ENCODE measurements around the gene RYR1. TPM values are rescaled to one million over a fixed set of nuclear protein-coding genes. Genes with fewer than 3 reads are reported as not detected.

Gene RYR1
- total RNA-seq, 1 donor from 2014 or later, result 3.8 TPM

DNA sequence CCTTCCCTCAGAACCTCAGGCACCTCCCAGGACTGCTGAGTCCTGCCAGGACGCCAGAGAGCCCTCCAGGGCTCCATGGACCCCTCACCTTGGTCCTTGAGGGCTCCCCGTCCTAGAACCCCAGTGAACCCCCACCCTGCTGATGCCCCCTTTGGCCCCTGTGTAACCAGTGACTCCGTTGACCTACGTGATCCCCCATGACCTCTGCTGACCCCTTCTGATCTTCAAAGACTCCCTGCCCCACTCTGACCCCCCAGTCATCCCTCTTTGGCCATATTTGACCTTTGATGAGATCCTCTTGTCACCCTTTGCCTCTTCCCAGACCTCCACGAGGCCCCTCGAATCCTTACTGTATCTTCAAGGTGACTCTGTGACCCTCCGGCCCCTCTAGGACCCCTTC is 92.9 kb downstream of the RYR1 start:
- H3K4me3 Mint-ChIP-seq, result no peak overlapping the region
- no peaks in the 10 kb centered on the region for H3K4me1 Mint-ChIP-seq (ENCODE audit: low read depth)
- no peak overlapping the region for H3K27ac Mint-ChIP-seq
- no peak for DNase-seq (ENCODE audit: low spot score)
- H3K9me3 Mint-ChIP-seq, result no peaks in the 10 kb centered on the region
- intact Hi-C loops (cut with micrococcal nuclease), result no loop called here
- peaks cover 4% of the 10 kb centered on the region for H3K27me3 Mint-ChIP-seq (ENCODE audit: insufficient read depth)
- H3K36me3 Mint-ChIP-seq (ENCODE audit: low read depth), result no peaks in the 10 kb centered on the region

DNA sequence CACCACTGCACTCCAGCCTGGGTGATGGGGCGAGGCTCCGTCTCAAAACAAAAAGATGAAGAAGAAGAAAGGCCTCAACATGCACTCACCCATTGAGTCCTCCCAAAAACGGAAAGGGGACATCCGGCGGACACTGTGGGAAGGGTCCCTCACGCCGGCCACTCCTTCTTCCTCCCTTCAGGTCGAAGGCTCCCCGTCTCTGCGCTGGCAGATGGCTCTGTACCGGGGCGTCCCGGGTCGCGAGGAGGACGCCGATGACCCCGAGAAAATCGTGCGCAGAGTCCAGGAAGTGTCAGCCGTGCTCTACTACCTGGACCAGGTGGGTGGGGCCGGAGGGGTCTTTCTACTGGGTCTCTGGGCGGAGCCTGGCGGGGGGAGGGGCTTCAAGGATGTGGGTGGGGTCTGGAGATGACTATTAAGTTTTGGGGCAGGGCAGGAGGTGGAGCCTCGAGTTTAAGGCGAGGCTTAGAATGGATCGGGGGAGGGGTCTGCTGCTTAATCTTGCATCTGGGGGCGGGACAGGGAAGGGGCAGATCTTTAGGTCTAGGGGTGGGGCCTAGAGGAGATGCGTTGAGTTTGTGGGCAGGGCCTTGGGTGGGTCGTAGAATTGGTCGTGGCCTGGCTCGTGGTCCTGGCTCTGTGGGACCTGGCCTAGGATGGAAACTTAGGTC is 94.1 kb downstream of the RYR1 start:
- intact Hi-C loops (cut with micrococcal nuclease), result no loop called here
- peaks cover 1% of the 10 kb centered on the region for H3K27me3 Mint-ChIP-seq (ENCODE audit: insufficient read depth)
- H3K36me3 Mint-ChIP-seq (ENCODE audit: low read depth), result no peaks in the 10 kb centered on the region
- no peaks in the 10 kb centered on the region for H3K9me3 Mint-ChIP-seq
- peak overlapping the region; percentile 9 for H3K4me3 Mint-ChIP-seq
- H3K4me1 Mint-ChIP-seq (ENCODE audit: low read depth), result no peaks in the 10 kb centered on the region
- no peak for DNase-seq (ENCODE audit: low spot score)
- H3K27ac Mint-ChIP-seq, result no peak overlapping the region

DNA sequence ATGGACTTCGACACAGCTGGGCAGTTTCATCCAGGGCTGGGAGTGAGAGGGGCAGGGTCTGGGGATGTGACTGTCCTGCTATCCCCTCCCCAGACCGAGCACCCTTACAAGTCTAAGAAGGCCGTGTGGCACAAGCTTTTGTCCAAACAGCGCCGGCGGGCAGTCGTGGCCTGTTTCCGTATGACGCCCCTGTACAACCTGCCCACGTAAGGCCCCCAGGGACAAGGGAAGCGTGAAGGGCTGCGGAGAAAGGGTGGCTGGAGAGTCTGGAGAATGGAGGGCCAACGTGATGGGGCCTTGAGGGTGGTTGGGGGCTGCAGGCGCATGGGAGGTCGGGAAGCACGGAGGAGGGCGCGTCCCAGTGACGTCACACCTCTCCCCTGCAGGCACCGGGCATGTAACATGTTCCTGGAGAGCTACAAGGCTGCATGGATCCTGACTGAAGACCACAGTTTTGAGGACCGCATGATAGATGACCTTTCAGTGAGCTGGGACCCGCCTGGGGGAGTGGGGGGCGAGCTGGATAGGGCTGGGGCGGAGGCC is 94.8 kb downstream of the RYR1 start:
- H3K4me3 Mint-ChIP-seq, result peak overlapping the region; percentile 9
- no peaks in the 10 kb centered on the region for H3K36me3 Mint-ChIP-seq (ENCODE audit: low read depth)
- H3K9me3 Mint-ChIP-seq, result no peaks in the 10 kb centered on the region
- intact Hi-C loops (cut with micrococcal nuclease), result no loop called here
- DNase-seq (ENCODE audit: low spot score), result no peak
- no peaks in the 10 kb centered on the region for H3K4me1 Mint-ChIP-seq (ENCODE audit: low read depth)
- H3K27ac Mint-ChIP-seq, result no peak overlapping the region
- peaks cover 5% of the 10 kb centered on the region for H3K27me3 Mint-ChIP-seq (ENCODE audit: insufficient read depth)

DNA sequence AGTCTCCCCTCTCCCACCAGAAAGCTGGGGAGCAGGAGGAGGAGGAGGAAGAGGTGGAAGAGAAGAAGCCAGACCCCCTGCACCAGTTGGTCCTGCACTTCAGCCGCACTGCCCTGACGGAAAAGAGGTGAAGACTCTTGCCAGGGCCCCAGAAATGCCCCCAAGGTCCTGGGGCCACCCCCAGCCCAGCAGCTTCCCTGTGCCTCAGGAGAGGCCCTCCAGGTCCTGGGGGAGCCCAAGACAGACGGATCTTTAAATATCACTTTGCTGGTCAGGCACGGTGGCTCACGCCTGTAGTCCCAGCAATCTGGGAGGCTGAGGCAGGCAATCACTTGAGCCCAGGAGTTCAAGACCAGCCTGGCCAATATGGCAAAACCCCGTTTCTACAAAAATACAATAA is 95.4 kb downstream of the RYR1 start:
- no peak overlapping the region for H3K27ac Mint-ChIP-seq
- H3K9me3 Mint-ChIP-seq, result no peaks in the 10 kb centered on the region
- no peak overlapping the region for H3K4me3 Mint-ChIP-seq
- intact Hi-C loops (cut with micrococcal nuclease), result no loop called here
- H3K36me3 Mint-ChIP-seq (ENCODE audit: low read depth), result no peaks in the 10 kb centered on the region
- no peak for DNase-seq (ENCODE audit: low spot score)
- H3K27me3 Mint-ChIP-seq (ENCODE audit: insufficient read depth), result peaks cover 5% of the 10 kb centered on the region
- no peaks in the 10 kb centered on the region for H3K4me1 Mint-ChIP-seq (ENCODE audit: low read depth)

DNA sequence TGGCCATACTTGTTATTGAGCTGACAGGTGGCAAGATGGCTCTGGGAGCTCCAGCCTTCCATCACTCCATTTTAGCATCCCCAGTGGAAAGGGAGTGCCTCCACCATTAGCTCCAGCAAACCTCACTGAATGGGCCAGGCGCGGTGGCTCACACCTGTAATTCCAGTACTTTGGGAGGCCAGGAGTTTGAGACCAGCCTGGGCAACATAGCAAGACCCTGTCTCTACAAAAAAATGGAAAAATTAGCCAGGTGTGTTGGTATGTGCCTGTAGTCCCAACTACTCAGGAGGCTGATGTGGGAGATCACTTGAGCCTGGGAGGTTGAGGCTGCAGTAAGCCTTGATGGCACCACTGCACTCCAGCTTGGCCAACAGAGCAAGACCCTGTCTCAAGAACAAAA is 98.0 kb downstream of the RYR1 start:
- Mint-ChIP-seq H3K27me3 (ENCODE audit: insufficient read depth) (peaks cover 12% of the 10 kb centered on the region), H3K4me3 (no peak overlapping the region), H3K4me1 (ENCODE audit: low read depth) (no peaks in the 10 kb centered on the region), H3K9me3 (peaks cover 23% of the 10 kb centered on the region), H3K27ac (no peak overlapping the region), H3K36me3 (ENCODE audit: low read depth) (peaks cover 13% of the 10 kb centered on the region)
- intact Hi-C loops (cut with micrococcal nuclease), result no loop called here
- no peak for DNase-seq (ENCODE audit: low spot score)

DNA sequence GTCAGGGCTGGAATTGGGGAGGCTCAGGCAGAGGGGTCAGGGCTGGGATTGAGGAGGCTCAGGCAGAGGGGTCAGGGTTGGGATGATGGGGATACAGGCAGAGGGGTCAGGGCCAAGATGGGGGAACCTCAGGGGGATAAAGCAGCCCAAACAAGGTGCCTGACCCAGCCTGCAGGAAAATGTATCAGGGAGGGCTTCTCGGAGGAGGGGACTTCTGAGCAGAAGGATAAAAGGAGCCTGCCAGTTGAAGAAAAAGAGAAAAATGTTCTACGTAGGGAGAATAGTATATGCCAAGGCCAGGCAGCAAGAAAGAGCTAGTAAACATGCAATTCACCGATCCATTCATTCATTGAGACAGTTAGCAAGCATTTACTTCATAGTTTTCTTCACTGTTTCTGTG is 99.4 kb downstream of the RYR1 start:
- intact Hi-C loops (cut with micrococcal nuclease), result no loop called here
- H3K9me3 Mint-ChIP-seq, result peaks cover 28% of the 10 kb centered on the region
- H3K27ac Mint-ChIP-seq, result no peak overlapping the region
- peaks cover 12% of the 10 kb centered on the region for H3K27me3 Mint-ChIP-seq (ENCODE audit: insufficient read depth)
- peaks cover 14% of the 10 kb centered on the region for H3K36me3 Mint-ChIP-seq (ENCODE audit: low read depth)
- peaks cover 11% of the 10 kb centered on the region for H3K4me1 Mint-ChIP-seq (ENCODE audit: low read depth)
- no peak for DNase-seq (ENCODE audit: low spot score)
- no peak overlapping the region for H3K4me3 Mint-ChIP-seq

DNA sequence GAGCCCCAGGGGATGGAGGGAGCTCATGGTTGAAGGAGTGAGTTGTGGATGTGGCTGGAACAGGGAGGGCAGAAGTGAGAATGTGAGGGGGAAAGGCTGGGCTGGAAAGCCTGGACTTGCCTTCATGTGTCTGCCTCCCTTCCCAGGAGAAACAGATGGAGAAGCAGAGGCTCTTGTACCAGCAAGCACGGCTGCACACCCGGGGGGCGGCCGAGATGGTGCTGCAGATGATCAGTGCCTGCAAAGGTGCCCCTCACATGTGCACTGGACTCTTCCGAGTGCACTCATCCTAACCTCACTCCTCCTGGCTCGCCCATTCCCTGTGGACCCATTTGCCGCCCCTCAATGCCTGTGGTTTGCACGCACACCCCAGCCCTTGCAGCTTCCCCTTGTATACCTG is 101.1 kb downstream of the RYR1 start:
- H3K4me3 Mint-ChIP-seq, result no peak overlapping the region
- intact Hi-C loops (cut with micrococcal nuclease), result no loop called here
- peaks cover 28% of the 10 kb centered on the region for H3K9me3 Mint-ChIP-seq
- peaks cover 27% of the 10 kb centered on the region for H3K4me1 Mint-ChIP-seq (ENCODE audit: low read depth)
- H3K36me3 Mint-ChIP-seq (ENCODE audit: low read depth), result peaks cover 14% of the 10 kb centered on the region
- peaks cover 11% of the 10 kb centered on the region for H3K27me3 Mint-ChIP-seq (ENCODE audit: insufficient read depth)
- no peak for DNase-seq (ENCODE audit: low spot score)
- no peak overlapping the region for H3K27ac Mint-ChIP-seq

DNA sequence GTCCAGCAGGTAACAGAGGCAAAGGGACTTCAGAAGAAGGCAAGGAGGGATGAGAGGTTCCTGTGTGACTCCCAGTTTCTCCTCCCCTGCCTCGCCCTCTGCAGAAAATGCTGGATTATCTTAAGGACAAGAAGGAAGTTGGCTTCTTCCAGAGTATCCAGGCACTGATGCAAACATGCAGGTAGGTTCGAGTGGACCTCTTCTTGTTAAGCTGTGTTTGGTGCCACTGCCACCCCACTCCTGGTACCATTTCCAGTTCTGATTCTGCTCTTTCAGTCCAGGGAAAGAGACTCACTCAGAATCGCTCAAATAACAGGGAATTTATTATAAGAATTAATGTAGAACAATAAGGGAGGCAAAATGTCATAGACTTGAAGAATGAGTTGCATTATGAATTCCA is 101.7 kb downstream of the RYR1 start:
- H3K9me3 Mint-ChIP-seq, result peaks cover 28% of the 10 kb centered on the region
- intact Hi-C loops (cut with micrococcal nuclease), result no loop called here
- no peak for DNase-seq (ENCODE audit: low spot score)
- peaks cover 14% of the 10 kb centered on the region for H3K36me3 Mint-ChIP-seq (ENCODE audit: low read depth)
- H3K4me1 Mint-ChIP-seq (ENCODE audit: low read depth), result peaks cover 33% of the 10 kb centered on the region
- H3K27me3 Mint-ChIP-seq (ENCODE audit: insufficient read depth), result peaks cover 11% of the 10 kb centered on the region
- no peak overlapping the region for H3K27ac Mint-ChIP-seq
- H3K4me3 Mint-ChIP-seq, result no peak overlapping the region

DNA sequence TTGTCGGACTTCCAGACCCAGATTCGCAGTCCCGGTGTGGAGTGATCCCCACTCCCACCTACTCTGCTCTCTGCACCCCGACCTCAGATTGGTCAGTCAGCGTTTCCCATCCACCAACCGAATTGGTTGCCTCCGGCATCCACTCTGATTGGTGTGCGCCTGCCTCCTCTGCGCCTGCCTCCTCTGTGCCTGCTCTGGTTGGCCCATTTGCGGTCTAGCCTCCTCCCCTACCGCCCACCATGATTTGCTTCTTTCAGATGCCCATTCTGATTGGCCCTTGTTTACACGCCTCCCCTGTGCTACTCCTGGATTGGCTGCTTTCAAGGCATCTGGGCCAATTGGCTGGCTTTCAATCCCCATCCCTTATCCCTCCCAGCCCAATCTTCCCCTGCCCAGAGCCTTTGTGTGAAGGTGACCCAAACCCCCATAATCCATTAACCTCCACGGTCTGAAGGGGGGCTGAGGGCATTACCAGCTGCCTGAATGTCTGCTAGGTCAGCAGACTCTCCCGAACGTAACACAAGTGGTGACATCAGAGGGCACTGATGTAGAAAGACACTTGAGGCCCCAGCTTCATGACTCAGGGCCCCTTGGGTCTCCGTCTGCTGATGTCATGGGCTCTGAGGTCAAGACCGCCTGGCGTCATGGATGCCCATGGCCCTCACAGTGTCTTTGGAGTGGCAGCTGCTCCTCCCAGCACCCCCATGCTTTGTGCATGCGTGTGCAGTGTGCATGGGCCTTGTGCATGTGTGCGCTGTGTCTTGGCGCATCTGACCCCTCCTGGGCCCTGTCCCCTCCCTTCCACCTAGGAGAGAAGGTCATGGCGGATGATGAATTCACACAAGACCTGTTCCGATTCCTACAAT is 103.8 kb downstream of the RYR1 start:
- Mint-ChIP-seq H3K4me3 (no peak overlapping the region), H3K9me3 (peaks cover 28% of the 10 kb centered on the region), H3K27me3 (ENCODE audit: insufficient read depth) (peaks cover 11% of the 10 kb centered on the region), H3K36me3 (ENCODE audit: low read depth) (peaks cover 14% of the 10 kb centered on the region), H3K27ac (peak overlapping the region; percentile 18), H3K4me1 (ENCODE audit: low read depth) (peaks cover 37% of the 10 kb centered on the region)
- intact Hi-C loops (cut with micrococcal nuclease), result no loop called here
- DNase-seq (ENCODE audit: low spot score), result no peak

DNA sequence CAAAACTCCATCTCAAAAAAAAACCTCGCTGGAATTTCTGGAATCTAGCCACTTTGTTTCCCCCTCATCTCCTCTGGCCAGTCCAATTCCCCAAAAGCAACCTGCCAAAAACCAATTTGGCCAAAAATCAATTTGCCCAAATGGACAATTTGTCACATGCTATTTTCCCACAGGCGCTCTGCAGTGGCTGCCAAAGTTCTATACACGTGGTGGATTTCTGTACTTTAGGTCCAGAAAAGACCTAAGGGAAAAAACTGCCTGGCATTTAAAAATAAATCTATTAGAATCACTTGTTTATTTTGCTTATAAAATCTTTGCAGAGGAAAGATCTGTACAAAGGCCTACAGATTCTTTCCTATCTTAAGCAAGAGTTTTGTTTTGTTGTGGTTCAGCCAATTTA is 104.9 kb downstream of the RYR1 start:
- Mint-ChIP-seq H3K4me3 (peak overlapping the region; percentile 57), H3K36me3 (ENCODE audit: low read depth) (peaks cover 14% of the 10 kb centered on the region)
- intact Hi-C loops (cut with micrococcal nuclease), result loop anchor here (1.0 kb wide), 2 partner anchors 23 to 27 kb away; no protein-coding TSS in a partner anchor

DNA sequence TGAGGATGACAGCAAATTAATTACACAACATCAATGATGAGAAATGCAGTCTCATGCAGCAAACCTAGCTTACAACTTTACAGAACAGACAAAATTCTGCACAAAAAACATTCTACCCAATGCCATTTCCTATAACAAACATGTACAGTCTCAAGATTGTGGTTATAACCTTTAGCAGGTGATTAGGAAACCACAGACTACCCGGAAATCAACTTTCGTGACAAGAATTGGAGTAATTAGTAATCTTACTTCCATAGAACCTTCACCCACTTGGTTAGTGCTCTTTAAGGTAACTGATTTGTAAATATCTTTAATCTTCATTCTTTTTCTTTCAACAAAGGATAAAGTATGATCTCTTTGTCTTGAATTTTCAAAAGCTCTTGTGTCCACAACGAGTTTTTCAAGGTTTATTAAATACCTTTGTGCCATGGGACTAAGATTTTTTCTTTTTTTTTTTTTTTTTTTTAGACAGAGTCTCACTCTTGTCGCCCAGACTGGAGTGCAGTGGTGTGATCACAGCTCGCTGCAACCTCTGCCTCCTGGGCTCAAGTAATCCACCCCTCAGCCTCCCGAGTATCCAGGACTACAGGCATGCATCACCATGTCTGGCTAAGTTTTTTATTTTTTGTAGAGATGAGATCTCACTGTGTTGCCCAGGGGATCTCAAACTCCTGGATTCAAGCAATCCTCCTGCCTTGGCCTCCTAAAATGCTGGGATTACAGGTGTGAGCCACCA is 105.5 kb downstream of the RYR1 start:
- peaks cover 7% of the 10 kb centered on the region for H3K27me3 Mint-ChIP-seq (ENCODE audit: insufficient read depth)
- intact Hi-C loops (cut with micrococcal nuclease), result loop anchor here (1.0 kb wide), 3 partner anchors 12 to 26 kb away; no protein-coding TSS in a partner anchor
- H3K4me3 Mint-ChIP-seq, result peak overlapping the region; percentile 57
- peak overlapping the region; percentile 92 for H3K27ac Mint-ChIP-seq
- H3K9me3 Mint-ChIP-seq, result peaks cover 28% of the 10 kb centered on the region
- peaks cover 14% of the 10 kb centered on the region for H3K36me3 Mint-ChIP-seq (ENCODE audit: low read depth)
- peak; percentile 46 for DNase-seq (ENCODE audit: low spot score)
- peaks cover 40% of the 10 kb centered on the region for H3K4me1 Mint-ChIP-seq (ENCODE audit: low read depth)

More for the DNA sequence above, 104.9 kb downstream of the RYR1 start:
- peaks cover 37% of the 10 kb centered on the region for H3K4me1 Mint-ChIP-seq (ENCODE audit: low read depth)
- peaks cover 7% of the 10 kb centered on the region for H3K27me3 Mint-ChIP-seq (ENCODE audit: insufficient read depth)
- no peak for DNase-seq (ENCODE audit: low spot score)
- H3K27ac Mint-ChIP-seq, result peak overlapping the region; percentile 92
- H3K9me3 Mint-ChIP-seq, result peaks cover 28% of the 10 kb centered on the region

DNA sequence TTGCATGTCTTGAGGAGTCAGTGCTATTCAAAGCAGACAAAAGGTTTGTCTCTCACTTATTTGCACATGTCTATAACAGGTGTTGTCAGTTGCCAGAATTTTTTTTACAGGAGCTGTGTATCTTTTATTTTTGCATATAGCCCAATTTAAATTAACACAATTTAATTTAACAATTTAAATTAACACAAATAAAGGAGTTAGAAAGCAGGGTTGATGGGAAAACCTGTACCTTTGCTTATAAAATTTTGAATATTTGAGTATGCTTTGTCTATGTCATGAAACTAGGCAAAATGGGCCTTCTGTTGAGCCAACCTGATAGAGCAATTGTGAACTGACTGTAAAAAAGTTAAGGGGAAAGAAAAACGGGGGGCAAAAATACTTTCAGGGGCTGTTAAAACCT is 106.3 kb downstream of the RYR1 start:
- no peak overlapping the region for H3K4me3 Mint-ChIP-seq
- H3K9me3 Mint-ChIP-seq, result peaks cover 20% of the 10 kb centered on the region
- H3K27ac Mint-ChIP-seq, result peak overlapping the region; percentile 92
- peaks cover 5% of the 10 kb centered on the region for H3K27me3 Mint-ChIP-seq (ENCODE audit: insufficient read depth)
- H3K4me1 Mint-ChIP-seq (ENCODE audit: low read depth), result peaks cover 47% of the 10 kb centered on the region
- intact Hi-C loops (cut with micrococcal nuclease), result loop anchor here (1.0 kb wide), 1 partner anchor 12 kb away; no protein-coding TSS in a partner anchor
- peaks cover 9% of the 10 kb centered on the region for H3K36me3 Mint-ChIP-seq (ENCODE audit: low read depth)
- DNase-seq (ENCODE audit: low spot score), result no peak
